C4-2B (cell line): ENCODE results near the gene KLK3.

ENCODE experiments used
- CTCF ChIP-seq: fragments of 450-650 bp; conservative IDR thresholded peaks from 2 replicates; pipeline ENCODE4 v1.5.1; 2017; ENCODE audit warnings: mild to moderate bottlenecking
- ZFX ChIP-seq: fragments of 450-650 bp; IDR thresholded peaks from 2 replicates; pipeline ENCODE4 v1.6.1; 2017

- TF ChIP-seq CTCF = no peak
- no peak for TF ChIP-seq ZFX
Measured at GRCh38 chr19:50850738-50851137, 4.0 kb upstream of the KLK3 start.
